Measurements from ENCODE around the gene MCC. TPM values are rescaled to one million over a fixed set of nuclear protein-coding genes. Genes with fewer than 3 reads are reported as not detected.
A peak's percentile ranks its signal among the peaks of the same experiment; 100 is the strongest.

The MCC gene
- total RNA-seq, 1 donor from 2014 or later, result 46.1 TPM

GRCh38 chr5:113344973-113345940, 143.0 kb downstream of the MCC start:
- H3K9me3 Mint-ChIP-seq (ENCODE audit: unreplicated experiment), result no peaks in the 10 kb centered on the region
- H3K4me3 Mint-ChIP-seq (ENCODE audit: unreplicated experiment), result no peak overlapping the region
- H3K27me3 Mint-ChIP-seq (ENCODE audit: unreplicated experiment), result peaks cover 2% of the 10 kb centered on the region
- DNase-seq, result no peak
- no peak overlapping the region for H3K27ac Mint-ChIP-seq (ENCODE audit: unreplicated experiment)
- H3K36me3 Mint-ChIP-seq (ENCODE audit: unreplicated experiment), result peaks cover 4% of the 10 kb centered on the region
- no peaks in the 10 kb centered on the region for H3K4me1 Mint-ChIP-seq (ENCODE audit: low read depth, unreplicated experiment)
- no peak for TF ChIP-seq CTCF (IDR thresholded peaks at IDR 0.05; ENCODE audit: partially characterized antibody, unreplicated experiment)

- Mint-ChIP-seq H3K4me1 (ENCODE audit: low read depth, unreplicated experiment) (no peaks in the 10 kb centered on the region), H3K4me3 (ENCODE audit: unreplicated experiment) (no peak overlapping the region), H3K27ac (ENCODE audit: unreplicated experiment) (no peak overlapping the region), H3K27me3 (ENCODE audit: unreplicated experiment) (peaks cover 2% of the 10 kb centered on the region), H3K9me3 (ENCODE audit: unreplicated experiment) (no peaks in the 10 kb centered on the region), H3K36me3 (ENCODE audit: unreplicated experiment) (peaks cover 4% of the 10 kb centered on the region)
- no peak for TF ChIP-seq CTCF (IDR thresholded peaks at IDR 0.05; ENCODE audit: partially characterized antibody, unreplicated experiment)
- DNase-seq, result no peak
These were observed 144.9 kb downstream of the MCC start for GRCh38 chr5:113343343-113343742.

- H3K27me3 Mint-ChIP-seq (ENCODE audit: unreplicated experiment), result no peaks in the 10 kb centered on the region
- peaks cover 4% of the 10 kb centered on the region for H3K36me3 Mint-ChIP-seq (ENCODE audit: unreplicated experiment)
- H3K27ac Mint-ChIP-seq (ENCODE audit: unreplicated experiment), result no peak overlapping the region
- DNase-seq, result no peak
- TF ChIP-seq CTCF (IDR thresholded peaks at IDR 0.05; ENCODE audit: partially characterized antibody, unreplicated experiment), result peak; percentile 17
- H3K4me1 Mint-ChIP-seq (ENCODE audit: low read depth, unreplicated experiment), result no peaks in the 10 kb centered on the region
- no peaks in the 10 kb centered on the region for H3K9me3 Mint-ChIP-seq (ENCODE audit: unreplicated experiment)
- no peak overlapping the region for H3K4me3 Mint-ChIP-seq (ENCODE audit: unreplicated experiment)
These were observed 147.7 kb downstream of the MCC start for GRCh38 chr5:113340537-113340936.

- no peak for TF ChIP-seq CTCF (IDR thresholded peaks at IDR 0.05; ENCODE audit: partially characterized antibody, unreplicated experiment)
- Mint-ChIP-seq H3K27ac (ENCODE audit: unreplicated experiment) (no peak overlapping the region), H3K4me1 (ENCODE audit: low read depth, unreplicated experiment) (no peaks in the 10 kb centered on the region), H3K9me3 (ENCODE audit: unreplicated experiment) (no peaks in the 10 kb centered on the region), H3K36me3 (ENCODE audit: unreplicated experiment) (no peaks in the 10 kb centered on the region), H3K27me3 (ENCODE audit: unreplicated experiment) (no peaks in the 10 kb centered on the region), H3K4me3 (ENCODE audit: unreplicated experiment) (no peak overlapping the region)
- DNase-seq, result no peak
These were observed 149.6 kb downstream of the MCC start for GRCh38 chr5:113338628-113339027.
